Fibroblast of peridontal ligament (primary cell): ENCODE results near the gene REEP2.
A peak's percentile ranks its signal among the peaks of the same experiment; 100 is the strongest.

Source experiments
- DNase-seq: peaks from one replicate; pipeline ENCODE4 v3.0.0-alpha.2; 2010; ENCODE audit errors: extremely low read depth

The REEP2 gene

DNA sequence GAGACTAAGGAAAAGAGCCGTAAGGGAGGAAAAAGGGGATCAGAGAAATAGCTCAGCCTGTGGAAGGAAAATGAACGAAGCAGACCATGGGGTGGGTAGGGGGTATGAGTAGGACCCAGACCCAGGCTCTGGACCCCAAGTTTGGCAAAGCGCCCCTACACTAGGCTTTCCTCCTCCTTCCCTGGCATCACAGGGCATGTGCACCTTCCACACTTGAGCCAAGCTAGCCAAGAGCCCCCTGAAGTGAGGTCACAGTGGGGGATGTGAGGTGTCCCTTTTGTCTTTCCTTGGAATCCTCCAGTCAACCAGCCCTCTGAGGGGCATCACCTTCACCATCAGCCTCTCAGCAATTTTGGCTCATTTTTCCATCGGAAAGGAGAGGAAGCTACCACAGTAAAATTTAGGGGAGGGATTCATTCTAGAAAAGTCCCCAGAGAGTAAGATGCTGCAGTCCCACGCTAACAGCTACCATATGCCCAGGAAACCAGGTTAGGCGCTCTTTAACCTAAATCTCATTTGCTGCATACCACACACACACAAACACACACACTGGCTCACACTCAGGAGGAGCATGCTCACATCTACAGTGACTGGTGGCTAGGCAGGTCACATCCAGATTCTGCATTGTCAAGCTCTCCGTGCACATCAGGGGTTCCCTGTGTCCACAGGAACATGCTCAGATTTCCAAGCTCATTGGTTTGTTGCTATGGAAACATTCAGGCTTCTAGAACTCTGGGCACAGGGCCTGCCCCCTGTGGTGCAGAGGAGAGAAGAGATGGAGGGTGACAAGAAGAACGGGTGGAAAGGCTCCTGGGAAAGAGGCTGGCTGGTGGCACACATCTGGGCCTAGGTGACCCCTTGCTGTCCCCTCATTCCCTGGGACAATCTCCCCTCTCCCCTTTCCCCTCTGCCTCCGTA, 9.9 kb downstream of the REEP2 start:
- peak; percentile 69 for DNase-seq

DNA sequence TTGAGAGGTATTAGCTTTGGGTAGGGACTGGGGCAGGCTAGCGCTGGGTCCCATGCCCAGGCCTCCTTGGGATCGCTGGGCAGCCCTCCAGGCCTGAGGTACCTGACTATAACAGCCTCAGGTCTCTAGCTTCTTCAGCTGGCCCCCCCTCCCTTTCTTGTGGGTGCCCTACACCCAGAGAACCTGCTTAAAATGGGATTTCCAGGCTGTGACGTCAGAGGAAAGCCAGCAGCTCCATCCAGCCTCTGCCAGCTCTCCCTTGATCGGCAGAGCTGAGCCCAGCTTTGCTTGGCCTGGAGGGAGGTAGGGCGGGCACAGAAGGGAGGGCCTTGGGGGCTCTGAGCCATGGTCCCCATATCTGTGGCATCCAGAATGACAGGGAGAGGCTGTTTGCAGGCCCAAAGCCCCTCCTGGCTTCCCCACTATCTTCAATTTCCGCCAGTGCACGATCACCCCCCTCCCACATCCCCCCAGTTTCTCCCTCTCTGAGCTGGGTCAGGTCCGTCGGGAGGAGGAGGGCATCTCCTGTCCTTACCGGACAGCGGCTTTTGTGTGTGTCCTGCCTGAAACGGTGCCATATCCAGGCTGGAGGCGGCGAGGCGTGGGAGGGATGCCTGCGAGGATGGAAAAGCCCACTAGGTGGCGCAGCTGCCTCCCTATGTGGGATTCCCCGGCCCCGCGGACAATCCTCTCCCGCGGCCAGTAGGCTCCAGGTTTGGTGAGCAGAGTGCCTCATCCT, 10.8 kb downstream of the REEP2 start:
- peak; percentile 76 for DNase-seq

DNA sequence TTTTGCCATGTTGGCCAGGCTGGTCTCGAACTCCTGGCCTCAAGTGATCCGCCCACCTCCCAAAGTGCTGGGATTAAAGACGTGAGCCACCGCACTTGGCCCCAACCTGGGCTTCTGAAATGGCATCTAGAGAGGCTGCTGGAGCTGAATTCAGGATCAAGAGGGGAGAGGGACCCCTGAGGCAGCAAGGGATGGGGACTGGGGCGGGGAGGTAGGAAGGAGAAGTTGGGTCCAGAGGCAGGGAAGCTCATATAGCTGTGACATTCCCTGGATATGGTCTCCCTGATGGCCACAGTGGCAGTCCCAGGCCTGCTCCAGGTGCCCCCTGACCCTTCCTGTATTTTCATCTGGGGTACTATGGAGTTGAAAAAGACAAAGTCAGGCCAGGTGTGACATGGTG, 12.1 kb downstream of the REEP2 start:
- DNase-seq, result no peak

DNA sequence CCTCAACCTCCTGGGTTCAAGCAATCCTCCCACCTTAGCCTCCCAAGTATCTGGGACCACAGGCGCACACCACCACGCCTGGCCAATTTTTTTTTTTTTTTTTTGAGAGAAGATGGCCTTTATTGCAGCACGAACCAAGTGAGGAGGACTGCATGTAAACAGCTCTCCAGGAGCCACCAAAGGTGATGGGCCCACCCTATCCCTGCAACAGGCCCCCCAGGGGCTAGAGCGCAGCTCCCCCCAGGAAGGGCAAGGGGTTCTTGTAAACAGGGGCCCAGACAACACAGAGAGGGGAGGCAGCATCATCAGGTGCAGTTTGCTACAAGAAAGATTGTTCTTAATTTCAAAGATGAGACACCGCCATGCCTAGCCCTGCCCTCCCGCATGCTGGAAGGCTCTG, 13.9 kb downstream of the REEP2 start:
- DNase-seq, result no peak

DNA sequence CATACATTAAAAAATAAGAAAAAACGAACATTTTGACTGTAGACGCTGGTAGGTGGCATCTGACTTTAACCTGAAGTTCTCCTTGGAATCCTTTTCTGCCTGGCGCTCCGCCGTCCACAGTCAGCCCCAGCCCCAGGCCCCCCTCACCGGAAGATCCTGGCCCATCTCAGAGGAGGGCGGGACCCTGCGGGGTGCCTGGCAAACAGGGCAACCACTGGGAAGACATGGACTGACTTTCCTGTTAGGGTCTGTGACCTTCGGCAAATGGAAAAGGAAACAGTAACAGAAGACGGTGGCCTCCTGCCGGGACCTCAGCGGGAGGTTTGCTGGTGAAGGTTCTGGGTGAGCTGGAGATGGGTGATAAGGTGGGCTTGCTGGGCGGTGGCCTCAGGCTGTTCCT, 14.7 kb downstream of the REEP2 start:
- no peak for DNase-seq

- DNase-seq, result no peak
Measured at GRCh38 chr5:138454121-138454520, 15.3 kb downstream of the REEP2 start.

DNA sequence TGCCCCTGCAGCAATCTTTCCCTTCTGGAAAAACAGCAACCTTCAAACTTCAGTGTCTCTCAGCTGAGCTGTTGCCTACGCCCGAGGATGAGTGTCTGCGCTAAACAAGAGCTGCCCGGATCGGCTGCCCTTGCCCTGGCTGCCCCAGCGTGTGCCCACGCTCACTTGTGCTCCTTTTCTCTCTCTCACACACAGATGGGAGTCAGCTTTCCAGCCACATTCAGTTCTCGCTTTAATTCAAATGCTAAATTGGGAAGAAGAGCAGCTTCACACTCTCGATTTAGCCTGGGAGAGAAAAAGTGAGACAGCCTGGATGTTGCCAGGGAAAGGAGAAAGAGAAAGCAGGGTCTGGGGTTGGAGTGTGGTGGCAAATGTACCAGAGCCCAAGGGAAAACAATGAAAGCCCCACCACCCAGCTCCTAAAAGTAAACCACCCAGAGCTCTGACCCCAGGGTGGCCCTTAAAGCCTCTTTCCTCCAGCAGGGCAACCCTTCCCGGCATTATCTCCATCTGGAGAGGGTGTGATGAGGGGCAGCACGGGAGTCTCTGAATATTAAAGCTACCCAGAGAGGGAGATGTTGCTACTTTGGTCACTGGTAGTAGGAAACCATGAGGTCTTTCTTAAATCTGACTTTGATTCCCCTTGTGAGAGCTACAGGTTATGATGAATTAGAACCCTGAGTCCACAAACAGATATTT, 16.5 kb downstream of the REEP2 start:
- no peak for DNase-seq

GRCh38 chr5:138457531-138458275, 18.8 kb downstream of the REEP2 start:
- DNase-seq, result no peak

GRCh38 chr5:138458384-138458783, 19.5 kb downstream of the REEP2 start:
- DNase-seq, result no peak

DNA sequence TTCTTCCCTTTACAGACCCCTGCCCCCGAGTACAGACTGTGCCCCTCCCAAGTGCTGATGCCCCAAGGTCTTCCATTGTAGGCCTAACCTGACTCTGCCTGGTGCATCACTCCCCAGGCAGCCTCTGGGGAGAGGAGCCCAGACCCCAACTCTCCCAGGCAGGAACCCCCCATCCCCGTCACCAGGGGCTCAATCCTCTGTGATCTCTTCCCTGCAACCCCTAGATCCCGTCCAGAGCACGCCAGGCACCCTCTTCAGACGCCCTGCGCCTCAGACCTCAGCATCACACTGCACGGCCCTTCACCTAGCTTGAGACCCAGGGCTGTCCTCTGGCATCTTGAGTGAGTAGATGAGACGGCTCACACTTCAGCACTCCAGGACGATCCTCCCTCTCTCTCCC, 20.0 kb downstream of the REEP2 start:
- DNase-seq, result no peak

DNA sequence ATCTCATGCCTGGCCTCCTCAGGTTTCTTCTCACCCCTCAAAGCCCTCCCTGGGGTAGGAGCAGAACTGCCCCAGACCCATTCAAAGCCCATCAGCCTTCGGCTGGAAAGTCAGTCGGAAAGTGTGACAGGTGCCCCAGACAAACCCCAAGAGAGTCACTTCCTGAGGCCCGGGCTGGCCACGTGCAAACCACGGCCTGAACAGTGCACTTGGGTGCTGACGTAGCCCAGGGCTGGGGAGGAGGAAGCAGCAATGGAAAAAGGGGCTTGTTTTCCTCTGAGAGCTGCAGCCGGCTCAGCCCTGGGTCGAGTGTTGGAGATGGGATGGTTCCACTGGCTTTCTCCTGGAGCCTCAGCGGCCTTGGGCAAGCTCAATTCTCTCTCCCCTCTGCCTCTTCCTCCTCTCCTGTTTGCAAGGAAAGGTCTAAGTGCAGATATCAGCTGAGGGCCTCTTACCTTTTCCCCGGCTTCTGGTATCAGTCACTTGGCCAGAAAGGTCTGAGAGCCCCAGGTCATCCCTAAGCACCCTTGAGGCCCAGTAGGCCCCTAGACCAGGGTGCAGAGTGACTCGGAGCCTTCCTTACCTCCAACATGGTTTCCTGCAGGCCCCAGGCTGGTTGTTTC, 20.6 kb downstream of the REEP2 start:
- DNase-seq, result no peak

GRCh38 chr5:138460032-138460693, 21.3 kb downstream of the REEP2 start:
- no peak for DNase-seq

DNA sequence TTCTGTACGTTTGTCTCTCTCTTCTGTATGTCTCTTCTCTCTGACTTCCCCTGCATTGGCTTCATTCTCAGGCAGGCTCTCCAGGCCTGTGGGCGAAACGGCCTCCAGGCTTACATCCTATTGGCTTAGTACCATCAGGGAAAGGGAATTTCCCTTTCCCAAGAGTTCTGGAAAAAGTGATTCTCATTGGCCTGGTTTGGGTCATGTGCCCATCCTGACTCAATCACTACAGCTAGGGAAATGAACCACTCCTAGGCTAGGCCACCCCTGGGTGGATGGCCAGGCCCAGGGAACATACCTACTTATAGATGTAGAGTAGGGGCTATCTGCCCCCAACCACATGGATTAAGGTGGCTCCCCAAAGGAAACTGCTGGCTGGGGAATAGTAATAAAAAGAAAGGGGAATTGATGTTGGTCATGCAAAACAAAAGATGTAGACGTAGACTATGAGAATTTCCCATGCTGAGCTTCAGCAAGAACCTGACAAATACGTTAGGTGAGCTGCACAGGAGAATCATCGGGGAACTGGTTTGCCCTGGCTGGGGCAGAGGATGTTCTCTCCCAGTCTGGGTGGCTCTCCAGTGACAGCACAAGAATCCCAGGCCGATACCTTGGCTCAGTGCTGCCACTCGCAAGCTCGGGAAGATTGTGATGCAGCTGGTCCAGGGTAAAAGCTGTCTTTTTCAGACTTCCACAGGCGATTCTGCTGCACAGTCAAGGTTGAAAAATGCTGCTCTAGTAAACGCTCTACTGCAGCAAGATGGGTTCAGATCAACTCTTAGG, 22.7 kb downstream of the REEP2 start:
- DNase-seq, result peak; percentile 89

GRCh38 chr5:138463419-138464007, 24.7 kb downstream of the REEP2 start:
- peak; percentile 87 for DNase-seq

DNA sequence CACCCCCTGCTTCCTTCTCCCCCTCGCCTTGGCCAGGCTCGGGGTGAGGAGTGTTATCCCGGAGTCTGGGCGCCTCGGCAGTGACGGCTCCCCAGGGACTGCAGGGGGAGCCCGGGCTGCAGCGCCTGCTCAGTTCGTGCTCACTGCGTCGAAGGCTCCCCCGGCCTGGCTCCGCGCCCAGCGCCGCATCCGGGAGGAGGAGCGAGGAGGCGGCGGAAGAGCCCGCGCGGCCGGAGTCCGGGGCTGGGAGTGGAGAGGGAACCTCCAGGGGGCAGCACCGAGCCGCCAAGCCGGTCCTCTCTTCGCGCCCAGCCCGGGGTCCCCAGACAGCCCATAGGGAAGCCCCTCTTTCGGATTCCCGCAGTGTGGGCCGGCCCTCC, 25.1 kb downstream of the REEP2 start:
- DNase-seq, result peak; percentile 94

GRCh38 chr5:138464388-138465260, 25.8 kb downstream of the REEP2 start:
- DNase-seq, result peak; percentile 99

DNA sequence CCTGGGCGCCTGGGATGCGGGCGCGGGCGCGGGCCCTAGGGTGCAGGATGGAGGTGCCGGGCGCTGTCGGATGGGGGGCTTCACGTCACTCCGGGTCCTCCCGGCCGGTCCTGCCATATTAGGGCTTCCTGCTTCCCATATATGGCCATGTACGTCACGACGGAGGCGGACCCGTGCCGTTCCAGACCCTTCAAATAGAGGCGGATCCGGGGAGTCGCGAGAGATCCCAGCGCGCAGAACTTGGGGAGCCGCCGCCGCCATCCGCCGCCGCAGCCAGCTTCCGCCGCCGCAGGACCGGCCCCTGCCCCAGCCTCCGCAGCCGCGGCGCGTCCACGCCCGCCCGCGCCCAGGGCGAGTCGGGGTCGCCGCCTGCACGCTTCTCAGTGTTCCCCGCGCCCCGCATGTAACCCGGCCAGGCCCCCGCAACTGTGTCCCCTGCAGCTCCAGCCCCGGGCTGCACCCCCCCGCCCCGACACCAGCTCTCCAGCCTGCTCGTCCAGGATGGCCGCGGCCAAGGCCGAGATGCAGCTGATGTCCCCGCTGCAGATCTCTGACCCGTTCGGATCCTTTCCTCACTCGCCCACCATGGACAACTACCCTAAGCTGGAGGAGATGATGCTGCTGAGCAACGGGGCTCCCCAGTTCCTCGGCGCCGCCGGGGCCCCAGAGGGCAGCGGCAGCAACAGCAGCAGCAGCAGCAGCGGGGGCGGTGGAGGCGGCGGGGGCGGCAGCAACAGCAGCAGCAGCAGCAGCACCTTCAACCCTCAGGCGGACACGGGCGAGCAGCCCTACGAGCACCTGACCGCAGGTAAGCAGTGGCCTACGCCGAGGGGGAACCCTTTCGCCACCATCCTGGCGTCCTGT, 26.6 kb downstream of the REEP2 start, which contains the start of gene EGR1:
EGR1 (plus strand) TSS at position 219 of the 864 bp plus-strand sequence; CDS start at position 502, 283 bp downstream.
- DNase-seq, result peak; percentile 93
